ENCODE data around the gene TRAPPC10.
A peak's percentile ranks its signal among the peaks of the same experiment; 100 is the strongest.

TRAPPC10 gene

DNA sequence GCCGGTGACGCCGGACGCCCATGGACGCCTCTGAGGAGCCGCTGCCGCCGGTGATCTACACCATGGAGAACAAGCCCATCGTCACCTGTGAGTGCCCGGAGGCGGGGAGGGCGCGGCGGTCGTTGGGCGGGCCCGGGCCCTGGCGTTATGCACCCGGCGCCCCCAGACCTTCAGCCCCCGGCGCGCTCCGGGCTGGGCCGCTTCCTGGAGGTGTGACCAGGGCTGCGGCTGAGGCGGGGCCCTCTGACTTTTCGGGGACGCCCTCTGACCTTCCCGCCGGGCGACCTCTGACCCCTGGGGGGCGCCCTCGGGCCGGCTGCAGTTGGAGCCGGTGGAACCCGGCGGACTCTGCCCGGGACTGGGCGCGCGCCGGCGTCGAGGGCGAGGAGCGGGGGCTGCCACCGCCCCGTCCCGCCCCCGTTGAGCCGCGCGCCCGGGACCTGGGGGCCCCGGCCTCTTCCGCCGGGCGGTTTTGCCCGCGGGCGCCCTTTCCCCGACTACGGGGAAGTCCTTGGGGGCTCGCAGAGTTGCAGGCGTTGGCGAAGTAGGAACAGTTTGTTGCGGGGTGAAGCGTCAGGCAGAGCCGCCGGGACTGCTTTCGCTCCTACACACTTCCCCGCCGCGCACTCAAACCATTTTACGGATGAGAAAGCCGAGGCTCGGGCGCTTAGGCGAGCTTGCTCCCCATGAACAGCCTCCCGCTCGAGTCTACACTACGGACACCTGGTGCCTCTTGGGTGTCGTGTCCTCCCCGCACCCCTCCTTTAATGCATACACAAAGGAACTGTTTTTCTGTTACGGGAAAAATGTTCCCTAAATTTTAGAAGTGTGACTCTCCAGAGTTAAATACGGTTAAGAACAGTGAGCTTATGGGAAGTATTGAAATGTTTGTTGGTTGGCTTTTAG lies 618 bp downstream of the TRAPPC10 start:
- Histone ChIP-seq H3K9ac (ENCODE audit: low read depth, low read length, poor library complexity, severe bottlenecking) (peak overlapping the region; percentile 77), H3K9me2 (replicated peaks; ENCODE audit: low read depth, low read length) (no peaks in the 10 kb centered on the region), H3K36me3 (ENCODE audit: insufficient read depth, low read length) (no peaks in the 10 kb centered on the region), H4K20me1 (ENCODE audit: insufficient read depth, low read length, poor library complexity, severe bottlenecking) (peaks cover 43% of the 10 kb centered on the region), H3K4me3 (ENCODE audit: low read length, poor library complexity, severe bottlenecking) (peak overlapping the region; percentile 79), H3K4me2 (ENCODE audit: low read depth, low read length, poor library complexity, severe bottlenecking) (peak overlapping the region; percentile 97), H3K27me3 (ENCODE audit: insufficient read depth, low read length, poor library complexity, severe bottlenecking) (no peaks in the 10 kb centered on the region), H3F3A (ENCODE audit: low read depth) (peaks cover 8% of the 10 kb centered on the region; the same call in 1 of the 2 replicates), H3K79me2 (ENCODE audit: insufficient read depth, low read length) (peaks cover 62% of the 10 kb centered on the region), H3K9me3 (ENCODE audit: insufficient read depth, low read depth, low read length) (no peaks in the 10 kb centered on the region), H3K4me1 (ENCODE audit: insufficient read depth, low read length, poor library complexity, severe bottlenecking) (peaks cover 56% of the 10 kb centered on the region), H2AFZ (ENCODE audit: low read length) (peak overlapping the region; percentile 52; the same call in 1 of the 2 replicates)
- TF ChIP-seq, protein P1, sequence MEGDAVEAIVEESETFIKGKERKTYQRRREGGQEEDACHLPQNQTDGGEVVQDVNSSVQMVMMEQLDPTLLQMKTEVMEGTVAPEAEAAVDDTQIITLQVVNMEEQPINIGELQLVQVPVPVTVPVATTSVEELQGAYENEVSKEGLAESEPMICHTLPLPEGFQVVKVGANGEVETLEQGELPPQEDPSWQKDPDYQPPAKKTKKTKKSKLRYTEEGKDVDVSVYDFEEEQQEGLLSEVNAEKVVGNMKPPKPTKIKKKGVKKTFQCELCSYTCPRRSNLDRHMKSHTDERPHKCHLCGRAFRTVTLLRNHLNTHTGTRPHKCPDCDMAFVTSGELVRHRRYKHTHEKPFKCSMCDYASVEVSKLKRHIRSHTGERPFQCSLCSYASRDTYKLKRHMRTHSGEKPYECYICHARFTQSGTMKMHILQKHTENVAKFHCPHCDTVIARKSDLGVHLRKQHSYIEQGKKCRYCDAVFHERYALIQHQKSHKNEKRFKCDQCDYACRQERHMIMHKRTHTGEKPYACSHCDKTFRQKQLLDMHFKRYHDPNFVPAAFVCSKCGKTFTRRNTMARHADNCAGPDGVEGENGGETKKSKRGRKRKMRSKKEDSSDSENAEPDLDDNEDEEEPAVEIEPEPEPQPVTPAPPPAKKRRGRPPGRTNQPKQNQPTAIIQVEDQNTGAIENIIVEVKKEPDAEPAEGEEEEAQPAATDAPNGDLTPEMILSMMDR (conservative IDR thresholded peaks at IDR 0.05; ENCODE audit: low read length), result peak; percentile 31; the same call in 1 of the 2 replicates
- no peak for TF ChIP-seq EZH2phosphoT487 (IDR thresholded peaks at IDR 0.05; ENCODE audit: borderline replicate concordance)

DNA sequence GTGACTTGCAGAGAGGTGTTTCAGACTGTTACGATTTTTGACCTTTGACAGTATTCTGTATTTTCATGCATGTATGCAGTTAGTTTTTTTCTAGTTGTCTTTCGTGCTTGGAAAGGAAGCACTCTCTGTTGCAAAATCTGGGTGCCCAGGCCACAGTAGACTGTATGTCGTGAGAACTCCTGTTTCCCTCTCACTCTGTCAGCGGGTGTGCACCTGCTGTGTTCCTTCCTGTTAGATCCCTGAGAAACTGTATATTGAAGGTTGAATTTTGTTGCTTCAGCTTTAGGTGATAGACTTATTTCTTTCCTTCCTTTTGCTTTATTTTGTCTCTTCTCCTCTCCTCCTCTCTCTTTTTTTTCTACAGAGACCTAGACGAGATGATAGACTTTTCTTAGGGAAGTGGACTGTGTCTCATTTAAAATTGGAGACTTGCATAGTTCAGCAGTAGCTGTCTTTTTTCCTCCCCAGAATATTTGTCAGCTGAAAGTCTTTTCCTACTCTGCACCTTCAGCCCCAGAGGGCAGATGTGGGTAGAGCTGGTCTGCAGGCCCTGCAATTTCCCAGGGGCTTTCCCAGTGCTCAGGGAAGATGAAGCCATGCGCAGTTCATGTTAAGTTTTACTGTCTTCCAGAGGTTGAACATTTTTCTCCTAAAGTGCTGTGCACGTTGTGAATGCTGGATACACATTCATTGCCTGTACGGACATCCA lies 1.4 kb downstream of the TRAPPC10 start:
- Histone ChIP-seq H3K4me2 (ENCODE audit: low read depth, low read length, poor library complexity, severe bottlenecking) (peak overlapping the region; percentile 97), H3K36me3 (ENCODE audit: insufficient read depth, low read length) (no peaks in the 10 kb centered on the region), H3K27me3 (ENCODE audit: insufficient read depth, low read length, poor library complexity, severe bottlenecking) (no peaks in the 10 kb centered on the region), H2AFZ (ENCODE audit: low read length) (no peak overlapping the region), H3K4me1 (ENCODE audit: insufficient read depth, low read length, poor library complexity, severe bottlenecking) (peaks cover 63% of the 10 kb centered on the region), H3F3A (ENCODE audit: low read depth) (peaks cover 8% of the 10 kb centered on the region; the same call in 1 of the 2 replicates), H3K79me2 (ENCODE audit: insufficient read depth, low read length) (peaks cover 70% of the 10 kb centered on the region), H3K9ac (ENCODE audit: low read depth, low read length, poor library complexity, severe bottlenecking) (peak overlapping the region; percentile 77), H4K20me1 (ENCODE audit: insufficient read depth, low read length, poor library complexity, severe bottlenecking) (peaks cover 49% of the 10 kb centered on the region), H3K4me3 (ENCODE audit: low read length, poor library complexity, severe bottlenecking) (peak overlapping the region; percentile 79), H3K9me2 (replicated peaks; ENCODE audit: low read depth, low read length) (no peaks in the 10 kb centered on the region), H3K9me3 (ENCODE audit: insufficient read depth, low read depth, low read length) (no peaks in the 10 kb centered on the region)
- TF ChIP-seq EZH2phosphoT487 (IDR thresholded peaks at IDR 0.05; ENCODE audit: borderline replicate concordance), result no peak
- TF ChIP-seq, protein P1 (conservative IDR thresholded peaks at IDR 0.05; ENCODE audit: low read length), result no peak

DNA sequence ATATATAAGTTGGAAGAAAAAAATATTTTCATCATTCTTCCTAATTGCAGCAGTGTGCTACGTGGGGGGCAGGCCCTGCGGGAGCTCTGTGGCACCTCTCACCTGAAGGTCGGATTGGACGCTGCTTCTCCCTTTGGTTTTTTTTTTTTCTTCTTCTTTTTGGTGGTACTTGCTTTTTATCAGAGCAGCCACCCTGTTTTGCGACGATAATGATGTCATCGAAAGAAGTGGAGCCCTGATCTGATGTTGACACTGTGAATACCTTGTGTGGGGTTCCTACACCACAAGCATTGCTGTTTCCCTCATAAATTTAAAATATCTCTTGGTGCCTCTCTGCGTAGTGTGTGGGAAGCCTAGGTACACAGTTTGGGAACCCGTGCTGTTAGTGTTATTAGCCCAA lies 5.5 kb downstream of the TRAPPC10 start:
- Histone ChIP-seq H3K4me2 (ENCODE audit: low read depth, low read length, poor library complexity, severe bottlenecking) (peak overlapping the region; percentile 97), H3K9me3 (ENCODE audit: insufficient read depth, low read depth, low read length) (no peaks in the 10 kb centered on the region), H3K36me3 (ENCODE audit: insufficient read depth, low read length) (no peaks in the 10 kb centered on the region), H3F3A (ENCODE audit: low read depth) (peaks cover 8% of the 10 kb centered on the region; the same call in 1 of the 2 replicates), H3K9ac (ENCODE audit: low read depth, low read length, poor library complexity, severe bottlenecking) (no peak overlapping the region), H2AFZ (ENCODE audit: low read length) (no peak overlapping the region), H4K20me1 (ENCODE audit: insufficient read depth, low read length, poor library complexity, severe bottlenecking) (peaks cover 75% of the 10 kb centered on the region), H3K79me2 (ENCODE audit: insufficient read depth, low read length) (peaks cover 95% of the 10 kb centered on the region), H3K9me2 (replicated peaks; ENCODE audit: low read depth, low read length) (no peaks in the 10 kb centered on the region), H3K4me1 (ENCODE audit: insufficient read depth, low read length, poor library complexity, severe bottlenecking) (peaks cover 76% of the 10 kb centered on the region), H3K4me3 (ENCODE audit: low read length, poor library complexity, severe bottlenecking) (peak overlapping the region; percentile 16), H3K27me3 (ENCODE audit: insufficient read depth, low read length, poor library complexity, severe bottlenecking) (no peaks in the 10 kb centered on the region)
- TF ChIP-seq, protein P1 (conservative IDR thresholded peaks at IDR 0.05; ENCODE audit: low read length), result no peak
- no peak for TF ChIP-seq EZH2phosphoT487 (IDR thresholded peaks at IDR 0.05; ENCODE audit: borderline replicate concordance)
